Liver (tissue), 9 donors: Measurements from ENCODE around the gene KLK10. TPM values are rescaled to one million over a fixed set of nuclear protein-coding genes. Genes with fewer than 3 reads are reported as not detected.

Source experiments
- DNase-seq: peaks from one replicate; pipeline ENCODE4 v3.0.0-alpha.2; 2017; ENCODE audit warnings: low spot score
- H3K27ac ChIP-seq, 2 donors: one replicate each; pipeline ENCODE4 v1.7.0; 2013; ENCODE audit warnings: inconsistent platforms in 2 of 2, low read length in 2 of 2, control low read depth in 1 of 2, low read depth in 1 of 2, mild to moderate bottlenecking in 1 of 2
- H3K27me3 ChIP-seq, 4 donors: one replicate each; pipeline versions ENCODE4 v1.6.1 to v1.7.0; 2013; ENCODE audit warnings: low read length in 3 of 4, inconsistent platforms in 1 of 4, mild to moderate bottlenecking in 1 of 4, moderate library complexity in 1 of 4; ENCODE audit not compliant: control insufficient read depth in 4 of 4, insufficient read depth in 4 of 4
- H3K36me3 ChIP-seq, 4 donors: one replicate each; pipeline versions ENCODE4 v1.6.1 to v1.7.0; 2013; ENCODE audit warnings: low read length in 3 of 4, mild to moderate bottlenecking in 3 of 4, low read depth in 1 of 4, moderate library complexity in 1 of 4; ENCODE audit not compliant: control insufficient read depth in 4 of 4, insufficient read depth in 3 of 4
- H3K4me1 ChIP-seq, 4 donors: one replicate each; pipeline versions ENCODE4 v1.6.1 to v1.7.0; 2013; ENCODE audit warnings: low read length in 3 of 4, mild to moderate bottlenecking in 3 of 4, moderate library complexity in 1 of 4; ENCODE audit not compliant: control insufficient read depth in 4 of 4, insufficient read depth in 4 of 4
- H3K4me3 ChIP-seq, 3 donors: one replicate each; pipeline versions ENCODE4 v1.6.1 to v1.7.0; 2013; ENCODE audit warnings: low read length in 3 of 3, control low read depth in 1 of 3, low read depth in 1 of 3, mild to moderate bottlenecking in 1 of 3
- H3K9ac ChIP-seq, 2 donors: one replicate each; pipeline ENCODE4 v1.7.0; 2013; ENCODE audit warnings: low read length in 2 of 2, mild to moderate bottlenecking in 2 of 2, moderate library complexity in 2 of 2, control low read depth in 1 of 2, low read depth in 1 of 2
- H3K9me3 ChIP-seq, 4 donors: one replicate each; pipeline versions ENCODE4 v1.6.1 to v1.7.0; 2013; ENCODE audit warnings: low read length in 3 of 4; ENCODE audit not compliant: control insufficient read depth in 4 of 4
- EGR1 ChIP-seq, 2 donors: IDR thresholded peaks; 2 replicates each; pipeline ENCODE4 v1.6.1; 2016 to 2018; ENCODE audit warnings: antibody characterized with exemption in 2 of 2, low read depth in 2 of 2
- FOXA1 ChIP-seq: IDR thresholded peaks from 2 replicates; pipeline ENCODE4 v1.6.1; 2016; ENCODE audit warnings: antibody characterized with exemption
- FOXA2 ChIP-seq: IDR thresholded peaks from 2 replicates; pipeline ENCODE4 v1.6.1; 2016; ENCODE audit warnings: antibody characterized with exemption
- HNF4A ChIP-seq, 2 donors: conservative IDR thresholded peaks; 2 replicates each; pipeline ENCODE4 v1.6.1; 2016; ENCODE audit warnings: antibody characterized with exemption in 2 of 2, mild to moderate bottlenecking in 2 of 2
- HNF4G ChIP-seq: IDR thresholded peaks from 2 replicates; pipeline ENCODE4 v1.6.1; 2016; ENCODE audit warnings: antibody characterized with exemption
- JUND ChIP-seq, 2 donors: IDR thresholded peaks; 2 replicates each; pipeline ENCODE4 v1.6.1; 2016; ENCODE audit warnings: antibody characterized with exemption in 2 of 2
- NR2F2 ChIP-seq: IDR thresholded peaks from 2 replicates; pipeline ENCODE4 v1.6.1; 2016; ENCODE audit warnings: antibody characterized with exemption
- RAD21 ChIP-seq, 2 donors: IDR thresholded peaks; 2 replicates each; pipeline ENCODE4 v1.6.1; 2016; ENCODE audit warnings: antibody characterized with exemption in 2 of 2, mild to moderate bottlenecking in 2 of 2
- RXRA ChIP-seq, 2 donors: IDR thresholded peaks; 2 replicates each; pipeline ENCODE4 v1.6.1; 2017 to 2018; ENCODE audit warnings: antibody characterized with exemption in 2 of 2, mild to moderate bottlenecking in 1 of 2
- TAF1 ChIP-seq: conservative IDR thresholded peaks from 2 replicates; pipeline ENCODE4 v1.6.1; 2016; ENCODE audit warnings: antibody characterized with exemption, mild to moderate bottlenecking
- YY1 ChIP-seq: IDR thresholded peaks from 2 replicates; pipeline ENCODE4 v1.6.1; 2016; ENCODE audit warnings: antibody characterized with exemption, mild to moderate bottlenecking
- WGBS: extraction: QIAGEN DNeasy Blood & Tissue Kit; methylation state at CpG from one replicate; pipeline ENCODE4 v1.1.7; 2013; 5-methylcytosine and 5-hydroxymethylcytosine counted together
- polyA plus RNA-seq, 2 donors: library from polyadenylated mRNA; stranded (reverse) in 1 of 2; unstranded in 1 of 2; fragments of 200-250 nt in 1 of 2; fragments of >200 nt in 1 of 2; fragmentation: Nextera tagmentation in 1 of 2; extraction: Ambion mirVana in 1 of 2; gene quantifications; one replicate each; pipeline versions ENCODE4 v1.2.1 to v1.2.3, GENCODE V29; 2013 to 2015
- total RNA-seq, 2 donors: library from RNA; depleted of rRNA; stranded (reverse); fragments of >200 nt; gene quantifications; one replicate each; pipeline ENCODE4 v1.2.3, GENCODE V29; 2014
- TF ChIP-seq, protein P1 (sequence below): IDR thresholded peaks from 2 replicates; pipeline ENCODE4 v1.6.1; 2016; ENCODE audit warnings: antibody characterized with exemption, mild to moderate bottlenecking
- TF ChIP-seq, protein P2 (sequence below): fragments of 150-350 bp; IDR thresholded peaks from 2 replicates; pipeline ENCODE4 v1.5.1; 2017; ENCODE audit warnings: improper control_type of control experiment, low read depth, low read length; ENCODE audit not compliant: missing input control
- TF ChIP-seq, protein P3 (sequence below): IDR thresholded peaks from 2 replicates; pipeline ENCODE4 v1.6.1; 2016; ENCODE audit warnings: antibody characterized with exemption
- TF ChIP-seq, protein P4 (sequence below): IDR thresholded peaks from 2 replicates; pipeline ENCODE4 v1.6.1; 2016; ENCODE audit warnings: antibody characterized with exemption
- donor health status: healthy.
- donor health status: healthy.
- donor health status: healthy.
- donor health status: healthy.
- donor health status: healthy.

KLK10 gene
- total and polyA plus RNA-seq, 4 donors: 0.06 TPM; not detected in 3

DNA sequence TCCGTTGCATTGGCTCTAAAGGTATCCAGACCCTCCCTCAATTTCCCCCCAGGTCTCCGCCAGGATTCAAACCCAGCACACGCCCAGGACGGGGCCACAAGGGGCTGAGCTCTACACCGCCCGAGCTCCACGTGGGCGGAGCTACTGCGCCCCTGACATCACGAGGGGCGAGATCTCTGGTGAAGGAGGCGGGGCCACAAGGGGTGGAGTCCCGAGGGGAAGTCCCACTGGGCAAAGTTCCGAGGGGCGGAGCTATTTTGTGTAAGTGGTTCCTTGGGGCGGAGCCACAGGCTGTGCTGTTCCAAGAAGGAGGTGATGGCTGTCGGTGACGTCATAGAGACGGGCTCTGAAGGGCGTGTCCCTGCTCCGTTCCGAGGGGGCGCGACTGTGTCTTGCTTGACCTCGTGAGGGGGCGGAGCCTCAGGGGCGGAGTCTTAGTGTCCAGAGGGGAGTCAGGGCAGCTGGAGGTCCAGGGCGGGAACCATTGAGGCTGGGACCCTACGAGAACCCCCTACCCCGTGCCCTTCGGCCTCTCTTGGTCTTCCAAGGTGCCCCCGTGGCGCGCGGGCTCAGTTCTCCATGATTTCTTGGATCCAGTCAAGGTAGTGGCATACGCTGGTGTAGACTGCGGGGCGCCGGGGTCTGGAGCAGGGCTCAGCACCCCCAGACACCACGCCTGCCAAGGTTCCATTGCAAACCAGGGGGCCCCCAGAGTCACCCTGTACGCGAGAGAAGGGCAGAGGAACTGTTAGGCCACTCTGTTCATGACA, 16.8 kb downstream of the KLK10 start:
- Histone ChIP-seq H3K36me3 (no peaks in the 10 kb centered on the region), H3K4me3 (no peak overlapping the region), H3K9me3 (no peaks in the 10 kb centered on the region), H3K27ac (no peak overlapping the region), H3K27me3 (peaks cover 0 to 4% (median under 1%) of the 10 kb centered on the region in 4 donors), H3K9ac (no peak overlapping the region), H3K4me1 (no peaks in the 10 kb centered on the region)
- 63% methylated on average over 42 of the region's 42 CpGs for WGBS
- TF ChIP-seq, protein P1, sequence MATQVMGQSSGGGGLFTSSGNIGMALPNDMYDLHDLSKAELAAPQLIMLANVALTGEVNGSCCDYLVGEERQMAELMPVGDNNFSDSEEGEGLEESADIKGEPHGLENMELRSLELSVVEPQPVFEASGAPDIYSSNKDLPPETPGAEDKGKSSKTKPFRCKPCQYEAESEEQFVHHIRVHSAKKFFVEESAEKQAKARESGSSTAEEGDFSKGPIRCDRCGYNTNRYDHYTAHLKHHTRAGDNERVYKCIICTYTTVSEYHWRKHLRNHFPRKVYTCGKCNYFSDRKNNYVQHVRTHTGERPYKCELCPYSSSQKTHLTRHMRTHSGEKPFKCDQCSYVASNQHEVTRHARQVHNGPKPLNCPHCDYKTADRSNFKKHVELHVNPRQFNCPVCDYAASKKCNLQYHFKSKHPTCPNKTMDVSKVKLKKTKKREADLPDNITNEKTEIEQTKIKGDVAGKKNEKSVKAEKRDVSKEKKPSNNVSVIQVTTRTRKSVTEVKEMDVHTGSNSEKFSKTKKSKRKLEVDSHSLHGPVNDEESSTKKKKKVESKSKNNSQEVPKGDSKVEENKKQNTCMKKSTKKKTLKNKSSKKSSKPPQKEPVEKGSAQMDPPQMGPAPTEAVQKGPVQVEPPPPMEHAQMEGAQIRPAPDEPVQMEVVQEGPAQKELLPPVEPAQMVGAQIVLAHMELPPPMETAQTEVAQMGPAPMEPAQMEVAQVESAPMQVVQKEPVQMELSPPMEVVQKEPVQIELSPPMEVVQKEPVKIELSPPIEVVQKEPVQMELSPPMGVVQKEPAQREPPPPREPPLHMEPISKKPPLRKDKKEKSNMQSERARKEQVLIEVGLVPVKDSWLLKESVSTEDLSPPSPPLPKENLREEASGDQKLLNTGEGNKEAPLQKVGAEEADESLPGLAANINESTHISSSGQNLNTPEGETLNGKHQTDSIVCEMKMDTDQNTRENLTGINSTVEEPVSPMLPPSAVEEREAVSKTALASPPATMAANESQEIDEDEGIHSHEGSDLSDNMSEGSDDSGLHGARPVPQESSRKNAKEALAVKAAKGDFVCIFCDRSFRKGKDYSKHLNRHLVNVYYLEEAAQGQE: no peak
- TF ChIP-seq, protein P2, sequence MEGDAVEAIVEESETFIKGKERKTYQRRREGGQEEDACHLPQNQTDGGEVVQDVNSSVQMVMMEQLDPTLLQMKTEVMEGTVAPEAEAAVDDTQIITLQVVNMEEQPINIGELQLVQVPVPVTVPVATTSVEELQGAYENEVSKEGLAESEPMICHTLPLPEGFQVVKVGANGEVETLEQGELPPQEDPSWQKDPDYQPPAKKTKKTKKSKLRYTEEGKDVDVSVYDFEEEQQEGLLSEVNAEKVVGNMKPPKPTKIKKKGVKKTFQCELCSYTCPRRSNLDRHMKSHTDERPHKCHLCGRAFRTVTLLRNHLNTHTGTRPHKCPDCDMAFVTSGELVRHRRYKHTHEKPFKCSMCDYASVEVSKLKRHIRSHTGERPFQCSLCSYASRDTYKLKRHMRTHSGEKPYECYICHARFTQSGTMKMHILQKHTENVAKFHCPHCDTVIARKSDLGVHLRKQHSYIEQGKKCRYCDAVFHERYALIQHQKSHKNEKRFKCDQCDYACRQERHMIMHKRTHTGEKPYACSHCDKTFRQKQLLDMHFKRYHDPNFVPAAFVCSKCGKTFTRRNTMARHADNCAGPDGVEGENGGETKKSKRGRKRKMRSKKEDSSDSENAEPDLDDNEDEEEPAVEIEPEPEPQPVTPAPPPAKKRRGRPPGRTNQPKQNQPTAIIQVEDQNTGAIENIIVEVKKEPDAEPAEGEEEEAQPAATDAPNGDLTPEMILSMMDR: no peak
- TF ChIP-seq FOXA1: no peak
- TF ChIP-seq, protein P3, sequence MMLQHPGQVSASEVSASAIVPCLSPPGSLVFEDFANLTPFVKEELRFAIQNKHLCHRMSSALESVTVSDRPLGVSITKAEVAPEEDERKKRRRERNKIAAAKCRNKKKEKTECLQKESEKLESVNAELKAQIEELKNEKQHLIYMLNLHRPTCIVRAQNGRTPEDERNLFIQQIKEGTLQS: no peak
- no peak for TF ChIP-seq HNF4A (conservative IDR thresholded peaks at IDR 0.05)
- TF ChIP-seq JUND (IDR thresholded peaks at IDR 0.05): no peak
- TF ChIP-seq RXRA (IDR thresholded peaks at IDR 0.05): no peak
- TF ChIP-seq EGR1 (IDR thresholded peaks at IDR 0.05; ENCODE audit: low read depth in 2 of 2): no peak
- TF ChIP-seq, protein P4, sequence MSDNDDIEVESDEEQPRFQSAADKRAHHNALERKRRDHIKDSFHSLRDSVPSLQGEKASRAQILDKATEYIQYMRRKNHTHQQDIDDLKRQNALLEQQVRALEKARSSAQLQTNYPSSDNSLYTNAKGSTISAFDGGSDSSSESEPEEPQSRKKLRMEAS: no peak
- no peak for TF ChIP-seq FOXA2
- TF ChIP-seq YY1: no peak
- no peak for TF ChIP-seq HNF4G
- TF ChIP-seq RAD21 (IDR thresholded peaks at IDR 0.05): no peak
- TF ChIP-seq TAF1: no peak
- no peak for TF ChIP-seq NR2F2
- no peak for DNase-seq

DNA sequence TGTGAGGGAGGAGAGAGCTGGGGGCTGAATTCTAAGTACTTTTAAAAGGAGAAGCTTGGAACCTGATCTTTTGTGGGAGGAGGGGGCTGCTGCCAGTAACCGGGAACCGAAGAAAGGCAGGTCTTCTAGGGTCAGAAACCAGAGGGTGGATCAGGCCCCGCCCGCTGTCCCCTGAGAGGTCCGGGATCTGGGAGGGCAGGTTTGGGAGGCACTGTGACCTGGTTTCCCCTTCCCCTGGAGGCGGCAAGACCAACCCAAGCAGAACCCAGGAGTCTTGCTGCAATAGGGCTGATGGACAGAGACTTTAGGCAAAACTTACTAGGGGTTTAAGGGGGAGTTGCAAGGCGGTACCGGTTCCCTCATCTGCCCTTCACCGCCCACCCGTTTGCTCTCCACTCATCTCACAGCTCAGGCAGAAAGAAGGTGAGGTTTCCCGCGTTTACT, 17.4 kb downstream of the KLK10 start:
- 54% methylated on average over 12 of the region's 12 CpGs for WGBS

More for the DNA sequence above, 17.4 kb downstream of the KLK10 start:
- Histone ChIP-seq H3K4me1 (no peaks in the 10 kb centered on the region), H3K9me3 (no peaks in the 10 kb centered on the region), H3K9ac (no peak overlapping the region), H3K27ac (no peak overlapping the region), H3K27me3 (peaks cover 0 to 4% (median under 1%) of the 10 kb centered on the region in 4 donors), H3K36me3 (no peaks in the 10 kb centered on the region), H3K4me3 (no peak overlapping the region)
- no peak for DNase-seq
- no peak for TF ChIP-seq TAF1
- TF ChIP-seq FOXA2: no peak
- no peak for TF ChIP-seq JUND (IDR thresholded peaks at IDR 0.05)
- TF ChIP-seq RAD21 (IDR thresholded peaks at IDR 0.05): no peak
